Measurements from ENCODE around the gene SLC38A2. TPM values are rescaled to one million over a fixed set of nuclear protein-coding genes. Genes with fewer than 3 reads are reported as not detected.

Gene SLC38A2
- total RNA-seq, 1 donor from 2014 or later: 384 TPM

DNA sequence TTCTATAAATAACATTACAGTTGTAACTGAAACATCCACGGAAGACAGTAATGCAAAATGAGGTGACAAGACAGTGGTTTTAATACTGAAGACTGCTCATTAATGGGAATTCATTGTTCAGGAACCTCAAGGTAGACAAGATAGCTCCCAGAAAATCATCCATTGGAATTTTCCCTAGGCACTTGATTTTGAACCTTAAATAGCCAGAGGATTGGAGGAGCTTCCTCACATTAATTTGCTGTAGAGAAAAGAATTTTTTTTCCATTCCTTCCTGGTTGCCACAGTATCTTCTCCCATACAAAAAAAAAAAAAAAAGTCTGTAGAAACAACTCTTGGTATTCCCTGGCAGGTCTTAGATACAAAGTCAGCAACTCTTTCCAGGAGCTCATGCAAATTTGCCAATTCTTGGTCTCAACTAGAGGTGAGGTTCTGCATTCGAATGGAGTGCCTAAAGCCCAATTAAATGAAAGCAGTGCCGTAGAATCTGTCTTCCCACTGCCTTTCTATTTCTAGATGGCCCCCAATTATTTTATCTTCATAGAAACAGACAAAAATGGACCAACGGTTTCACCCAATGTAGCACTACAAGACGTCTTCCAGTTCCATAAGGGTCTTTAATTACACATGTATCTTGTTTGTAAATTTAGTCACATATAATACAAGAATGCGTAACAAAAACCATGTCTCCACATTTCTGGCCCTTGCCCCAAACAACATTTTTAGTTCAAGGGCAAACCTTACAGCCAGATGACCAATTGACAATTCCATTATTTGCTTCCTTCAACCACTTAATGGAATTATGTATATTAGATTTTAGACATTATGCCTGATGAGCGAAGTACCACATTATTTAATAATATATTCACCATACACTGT is 13.5 kb downstream of the SLC38A2 start:
- DNase-seq (ENCODE audit: low spot score in 2 of 2): no peak
- no peak for TF ChIP-seq CTCF (IDR thresholded peaks at IDR 0.05)
- H3K4me1 ChIP-seq: peaks cover 4 to 19% of the 10 kb centered on the region in 2 donors
- no peak overlapping the region for H3K27ac ChIP-seq
- no peak overlapping the region for H3K4me3 ChIP-seq
- peaks cover 48 to 53% of the 10 kb centered on the region in 2 donors for H3K36me3 ChIP-seq
- intact Hi-C loops (cut with DNase I): no loop called here
- H3K27me3 ChIP-seq: no peaks in the 10 kb centered on the region
- H3K9me3 ChIP-seq: no peaks in the 10 kb centered on the region

GRCh38 chr12:46358325-46358700 is 14.3 kb downstream of the SLC38A2 start:
- DNase-seq (ENCODE audit: low spot score in 2 of 2): no peak
- Histone ChIP-seq H3K4me1 (peaks cover 0 to 13% of the 10 kb centered on the region in 2 donors), H3K9me3 (no peaks in the 10 kb centered on the region), H3K4me3 (no peak overlapping the region), H3K36me3 (peaks cover 41 to 47% of the 10 kb centered on the region in 2 donors), H3K27ac (no peak overlapping the region), H3K27me3 (no peaks in the 10 kb centered on the region)
- intact Hi-C loops (cut with DNase I): no loop called here
- no peak for TF ChIP-seq CTCF (IDR thresholded peaks at IDR 0.05)

DNA sequence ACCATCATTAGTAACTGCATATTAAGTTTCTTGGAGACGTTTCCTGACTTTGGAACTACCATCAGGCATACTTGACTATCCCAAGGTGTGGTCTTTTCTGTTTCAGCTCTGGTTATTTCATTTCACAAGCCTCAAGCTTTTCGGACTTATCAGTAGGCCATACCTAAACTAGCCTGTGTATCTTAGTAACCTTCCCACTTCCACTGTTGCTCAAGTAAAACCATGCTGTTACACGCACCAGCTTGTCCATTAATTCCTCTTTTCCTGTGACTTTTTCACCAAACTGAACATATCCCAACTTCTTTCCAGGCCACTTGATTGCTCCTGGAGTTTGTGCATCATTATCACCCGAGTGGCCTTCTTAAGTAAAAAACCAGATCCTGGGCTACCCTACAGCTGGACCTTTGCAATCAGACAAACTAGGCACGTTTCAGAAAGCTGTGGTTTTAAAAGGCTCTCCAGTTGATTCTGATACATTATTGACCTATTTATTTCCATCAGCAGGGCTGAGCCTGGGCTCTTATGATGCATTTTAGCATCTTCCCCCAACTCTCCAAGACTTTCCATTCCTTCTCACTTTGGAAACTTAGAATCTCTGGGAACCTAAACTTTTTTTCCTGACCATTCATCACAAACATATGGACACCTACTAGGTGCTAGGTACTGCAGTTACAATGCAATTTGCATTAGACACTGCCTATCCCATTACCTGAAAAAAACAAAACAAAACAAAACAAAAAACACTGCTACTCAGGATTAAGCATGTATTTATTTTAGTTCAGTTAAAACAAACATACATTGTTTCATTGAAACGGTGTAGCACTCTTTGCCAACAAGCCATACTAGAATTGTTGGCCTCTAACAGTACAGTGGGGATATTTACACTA is 14.9 kb downstream of the SLC38A2 start:
- Histone ChIP-seq H3K4me3 (no peak overlapping the region), H3K27ac (peak overlapping the region in 1 of 2 donors; percentile 40), H3K27me3 (no peaks in the 10 kb centered on the region), H3K9me3 (no peaks in the 10 kb centered on the region), H3K4me1 (peaks cover 0 to 9% of the 10 kb centered on the region in 2 donors), H3K36me3 (peaks cover 34 to 40% of the 10 kb centered on the region in 2 donors)
- TF ChIP-seq CTCF (IDR thresholded peaks at IDR 0.05): no peak
- no peak for DNase-seq (ENCODE audit: low spot score in 2 of 2)
- intact Hi-C loops (cut with DNase I): no loop called here

DNA sequence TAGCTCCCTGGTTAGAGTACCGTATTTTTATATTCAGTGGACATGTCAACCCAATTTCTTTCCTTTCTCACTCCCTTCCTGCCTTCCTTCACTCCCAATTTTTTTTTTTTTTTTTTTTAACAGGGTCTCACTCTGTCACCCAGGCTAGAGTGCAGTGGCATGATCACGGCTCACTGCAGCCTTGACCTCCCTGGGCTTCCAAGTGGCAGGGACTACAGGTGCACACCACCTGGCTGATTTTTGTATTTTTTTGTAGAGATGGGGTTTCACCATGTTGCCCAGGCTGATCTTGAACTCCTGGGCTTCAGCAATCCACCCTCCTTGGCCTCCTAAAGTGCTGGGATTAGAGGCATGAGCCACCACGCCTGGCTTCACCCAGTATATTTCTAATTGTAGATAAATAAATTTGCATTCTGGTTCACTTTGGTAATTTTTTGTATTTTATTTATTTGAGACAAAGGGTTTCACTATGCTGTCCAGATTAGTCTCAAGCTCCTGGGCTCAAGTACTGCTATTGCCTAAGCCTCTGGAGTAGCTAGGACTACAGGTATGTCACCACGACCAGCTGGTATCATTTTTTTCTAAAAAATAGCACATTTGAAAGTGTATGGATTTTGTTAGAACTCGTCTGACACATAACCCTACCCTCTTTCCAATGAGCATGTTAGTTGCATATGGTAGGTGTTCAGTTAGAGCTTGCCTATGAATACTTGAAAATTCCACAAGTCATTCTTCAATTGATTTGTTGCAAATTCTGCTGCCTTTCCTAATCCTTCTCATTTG is 15.7 kb downstream of the SLC38A2 start:
- TF ChIP-seq CTCF (IDR thresholded peaks at IDR 0.05): no peak
- intact Hi-C loops (cut with DNase I): no loop called here
- Histone ChIP-seq H3K36me3 (peaks cover 26 to 32% of the 10 kb centered on the region in 2 donors), H3K27me3 (no peaks in the 10 kb centered on the region), H3K9me3 (no peaks in the 10 kb centered on the region), H3K4me1 (peaks cover 0 to 9% of the 10 kb centered on the region in 2 donors), H3K27ac (peak overlapping the region; percentile 12 to 40), H3K4me3 (no peak overlapping the region)
- DNase-seq (ENCODE audit: low spot score in 2 of 2): no peak

GRCh38 chr12:46354802-46355199 is 17.8 kb downstream of the SLC38A2 start:
- Histone ChIP-seq H3K9me3 (no peaks in the 10 kb centered on the region), H3K36me3 (peaks cover 8 to 11% of the 10 kb centered on the region in 2 donors)

More at GRCh38 chr12:46354802-46355199, 17.8 kb downstream of the SLC38A2 start:
- intact Hi-C loops (cut with DNase I): loop anchor here (5.0 kb wide), 1 partner anchor 148 kb away; no protein-coding TSS in a partner anchor
- no peak for DNase-seq (ENCODE audit: low spot score in 2 of 2)
- no peaks in the 10 kb centered on the region for H3K27me3 ChIP-seq
- TF ChIP-seq CTCF (IDR thresholded peaks at IDR 0.05): no peak
- H3K27ac ChIP-seq: no peak overlapping the region
- no peak overlapping the region for H3K4me3 ChIP-seq
- peaks cover 0 to 11% of the 10 kb centered on the region in 2 donors for H3K4me1 ChIP-seq
